Brain microvascular endothelial cell (primary cell): ENCODE data around the gene PRR11.

Experiments used
- DNase-seq: peaks from one replicate; pipeline ENCODE4 v3.0.0-alpha.2; 2020
- H3K27ac ChIP-seq: fragments of 250-450 bp; sonication (Bioruptor Pico); 2 replicates; pipeline ENCODE4 v1.5.1; 2020; ENCODE audit warnings: mild to moderate bottlenecking, moderate library complexity
- H3K27me3 ChIP-seq: fragments of 250-450 bp; sonication (Bioruptor Pico); replicated peaks from 2 replicates; pipeline ENCODE4 v1.5.1; 2020; ENCODE audit warnings: mild to moderate bottlenecking
- H3K36me3 ChIP-seq: fragments of 250-450 bp; sonication (Bioruptor Pico); replicated peaks from 2 replicates; pipeline ENCODE4 v1.5.1; 2020; ENCODE audit warnings: mild to moderate bottlenecking
- H3K4me3 ChIP-seq: 2 replicates; pipeline ENCODE4 v1.5.1; 2011; ENCODE audit warnings: low read depth, mild to moderate bottlenecking, control low read depth, low read length, moderate library complexity
- in situ Hi-C: cut with HindIII; loops from 2 replicates; pipeline ENCODE4 v1.10.0; 2017; ENCODE audit warnings: low sequenced_read_pairs, low pct_ligation_motif_present
- TF ChIP-seq, protein P1 (sequence below): IDR thresholded peaks from 2 replicates; pipeline ENCODE4 v1.5.1; 2011; ENCODE audit warnings: low read depth, mild to moderate bottlenecking, moderate library complexity, low read length, control low read depth, inconsistent platforms; ENCODE audit errors: missing control alignments

The PRR11 gene

DNA sequence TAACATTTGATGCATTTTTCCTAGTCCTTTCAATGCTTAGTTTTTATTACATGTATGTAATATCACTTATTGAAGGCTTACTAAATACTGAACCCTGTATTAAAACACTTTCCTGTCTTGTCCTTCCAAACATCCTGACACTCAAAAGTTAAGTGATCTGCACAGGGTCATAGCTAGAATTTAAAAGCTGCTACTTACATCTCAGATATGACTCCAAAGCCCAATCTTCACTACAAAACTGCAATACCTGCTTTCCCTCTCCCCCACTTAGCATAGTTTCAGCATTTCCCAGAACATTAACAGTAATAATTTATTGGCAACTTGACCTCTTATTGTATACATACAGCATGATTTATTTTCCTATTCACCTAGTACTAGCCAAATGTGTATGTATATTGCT lies 44.6 kb upstream of the PRR11 start:
- no peaks in the 10 kb centered on the region for H3K27me3 ChIP-seq
- DNase-seq, result no peak
- no peak overlapping the region for H3K4me3 ChIP-seq
- H3K27ac ChIP-seq, result no peak overlapping the region
- TF ChIP-seq, protein P1, sequence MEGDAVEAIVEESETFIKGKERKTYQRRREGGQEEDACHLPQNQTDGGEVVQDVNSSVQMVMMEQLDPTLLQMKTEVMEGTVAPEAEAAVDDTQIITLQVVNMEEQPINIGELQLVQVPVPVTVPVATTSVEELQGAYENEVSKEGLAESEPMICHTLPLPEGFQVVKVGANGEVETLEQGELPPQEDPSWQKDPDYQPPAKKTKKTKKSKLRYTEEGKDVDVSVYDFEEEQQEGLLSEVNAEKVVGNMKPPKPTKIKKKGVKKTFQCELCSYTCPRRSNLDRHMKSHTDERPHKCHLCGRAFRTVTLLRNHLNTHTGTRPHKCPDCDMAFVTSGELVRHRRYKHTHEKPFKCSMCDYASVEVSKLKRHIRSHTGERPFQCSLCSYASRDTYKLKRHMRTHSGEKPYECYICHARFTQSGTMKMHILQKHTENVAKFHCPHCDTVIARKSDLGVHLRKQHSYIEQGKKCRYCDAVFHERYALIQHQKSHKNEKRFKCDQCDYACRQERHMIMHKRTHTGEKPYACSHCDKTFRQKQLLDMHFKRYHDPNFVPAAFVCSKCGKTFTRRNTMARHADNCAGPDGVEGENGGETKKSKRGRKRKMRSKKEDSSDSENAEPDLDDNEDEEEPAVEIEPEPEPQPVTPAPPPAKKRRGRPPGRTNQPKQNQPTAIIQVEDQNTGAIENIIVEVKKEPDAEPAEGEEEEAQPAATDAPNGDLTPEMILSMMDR, result no peak
- in situ Hi-C loops, result no loop called here
- H3K36me3 ChIP-seq, result peaks cover 10% of the 10 kb centered on the region

- TF ChIP-seq, protein P1, result no peak
- H3K36me3 ChIP-seq, result peaks cover 10% of the 10 kb centered on the region
- no peak overlapping the region for H3K4me3 ChIP-seq
- H3K27me3 ChIP-seq, result no peaks in the 10 kb centered on the region
- H3K27ac ChIP-seq, result no peak overlapping the region
- DNase-seq, result no peak
- in situ Hi-C loops, result no loop called here
Measured at GRCh38 chr17:59111539-59111938, 44.0 kb upstream of the PRR11 start.

GRCh38 chr17:59115474-59115873 lies 40.1 kb upstream of the PRR11 start:
- TF ChIP-seq, protein P1, result no peak
- Histone ChIP-seq H3K4me3 (no peak overlapping the region), H3K36me3 (peaks cover 15% of the 10 kb centered on the region), H3K27ac (no peak overlapping the region), H3K27me3 (no peaks in the 10 kb centered on the region)
- DNase-seq, result no peak
- in situ Hi-C loops, result no loop called here

GRCh38 chr17:59121901-59122480 lies 33.6 kb upstream of the PRR11 start:
- no peak overlapping the region for H3K4me3 ChIP-seq
- TF ChIP-seq, protein P1, result no peak
- DNase-seq, result no peak
- H3K27me3 ChIP-seq, result no peaks in the 10 kb centered on the region
- H3K36me3 ChIP-seq, result peaks cover 5% of the 10 kb centered on the region
- no peak overlapping the region for H3K27ac ChIP-seq
- in situ Hi-C loops, result no loop called here

- TF ChIP-seq, protein P1, result no peak
- H3K27ac ChIP-seq, result no peak overlapping the region
- DNase-seq, result no peak
- in situ Hi-C loops, result no loop called here
- H3K4me3 ChIP-seq, result no peak overlapping the region
- H3K27me3 ChIP-seq, result no peaks in the 10 kb centered on the region
- H3K36me3 ChIP-seq, result peaks cover 3% of the 10 kb centered on the region
Measured at GRCh38 chr17:59124665-59125064, 30.9 kb upstream of the PRR11 start.

DNA sequence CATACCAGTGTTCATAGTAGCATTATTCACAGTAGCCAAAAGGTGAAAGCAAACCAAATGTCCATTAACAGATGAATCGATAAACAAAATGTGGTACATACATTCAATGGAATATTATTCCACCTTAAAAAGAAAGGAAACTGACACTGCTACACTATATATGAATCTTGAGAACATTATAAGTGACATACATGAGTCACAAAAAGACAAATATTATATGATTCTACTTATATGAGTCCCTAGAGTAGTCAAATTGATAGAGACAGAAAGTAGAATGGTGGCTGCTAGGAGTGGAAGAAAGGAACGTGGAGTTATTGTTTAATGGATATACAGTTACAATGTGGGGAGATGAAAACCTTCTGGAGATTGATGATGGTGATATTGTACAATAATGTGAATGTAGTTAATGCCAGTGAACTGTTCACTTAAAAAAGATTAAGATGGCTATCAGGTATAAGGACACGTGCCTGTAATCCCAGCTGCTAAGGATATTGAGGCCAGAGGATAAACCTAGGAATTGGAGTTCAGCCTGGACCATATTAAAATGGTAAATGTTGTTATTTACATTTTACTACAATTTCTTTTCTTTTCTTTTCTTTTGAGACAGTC lies 28.6 kb upstream of the PRR11 start:
- Histone ChIP-seq H3K4me3 (no peak overlapping the region), H3K27me3 (no peaks in the 10 kb centered on the region), H3K27ac (no peak overlapping the region), H3K36me3 (peaks cover 3% of the 10 kb centered on the region)
- TF ChIP-seq, protein P1, result no peak
- in situ Hi-C loops, result no loop called here
- no peak for DNase-seq
